Measurements from ENCODE around the gene FCN3.
A peak's percentile ranks its signal among the peaks of the same experiment; 100 is the strongest.
"Not testable (repeated sequence)": the region's sequence is repeated elsewhere in the genome, so short reads cannot be mapped to it uniquely, and the experiment has no call there.

The FCN3 gene

GRCh38 chr1:27399251-27400025 lies 24.8 kb upstream of the FCN3 start:
- DNase-seq: no peak

DNA sequence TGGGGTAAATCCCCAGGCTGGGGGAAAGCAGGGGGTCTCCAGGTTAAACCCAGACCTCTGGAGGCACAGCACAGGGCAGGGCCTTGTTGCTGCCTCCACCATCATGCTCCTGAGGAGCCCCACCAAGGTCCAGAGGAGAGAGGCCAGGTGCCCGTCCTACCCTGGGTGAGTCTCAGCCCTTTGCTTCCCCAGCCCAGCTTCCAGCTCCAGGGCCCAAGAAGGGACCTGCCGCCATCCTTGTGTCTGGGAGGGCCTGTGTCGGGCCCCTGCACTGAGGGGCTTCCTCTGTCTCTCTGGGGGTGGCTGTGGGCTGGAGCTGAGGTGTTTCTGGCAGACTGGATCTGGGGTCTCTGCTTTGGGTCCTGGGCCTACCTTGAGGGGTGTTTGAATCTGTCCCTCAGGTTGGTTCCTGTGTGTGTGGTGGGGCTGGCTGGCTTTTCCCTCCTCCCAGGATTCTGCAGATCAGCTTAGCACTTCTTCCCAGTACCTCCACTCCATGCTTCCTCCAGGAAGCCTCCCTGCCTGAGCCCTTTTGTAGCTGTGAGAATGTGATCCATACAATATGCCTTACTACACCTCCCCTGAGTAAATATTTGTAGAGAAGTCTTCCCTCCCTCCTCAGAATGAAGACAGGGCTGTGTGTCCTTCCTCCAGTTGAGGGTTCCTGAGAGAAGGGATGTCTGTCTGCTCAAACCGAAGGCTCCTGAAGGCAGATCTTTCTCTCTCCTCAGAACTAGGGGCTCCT lies 24.0 kb upstream of the FCN3 start:
- no peak for DNase-seq

DNA sequence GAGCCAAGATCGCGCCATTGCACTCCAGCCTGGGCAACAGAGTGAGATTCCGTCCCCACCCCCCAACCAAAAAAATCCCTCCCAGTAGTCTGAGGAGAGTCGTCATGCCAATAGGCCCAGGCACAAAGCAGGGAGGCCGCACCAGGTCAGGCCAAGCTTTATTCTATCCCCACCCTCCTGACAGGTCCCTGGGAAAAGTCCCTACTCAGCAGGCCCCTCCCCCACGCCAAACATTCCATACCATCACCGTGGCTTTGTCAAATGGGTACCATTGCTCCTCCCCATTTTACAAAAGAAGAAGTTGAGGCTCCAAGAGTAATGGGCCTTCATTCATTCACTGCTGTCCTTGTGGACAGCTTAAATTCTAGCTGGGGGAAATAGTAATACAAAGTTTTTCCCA lies 23.1 kb upstream of the FCN3 start:
- DNase-seq: no peak

DNA sequence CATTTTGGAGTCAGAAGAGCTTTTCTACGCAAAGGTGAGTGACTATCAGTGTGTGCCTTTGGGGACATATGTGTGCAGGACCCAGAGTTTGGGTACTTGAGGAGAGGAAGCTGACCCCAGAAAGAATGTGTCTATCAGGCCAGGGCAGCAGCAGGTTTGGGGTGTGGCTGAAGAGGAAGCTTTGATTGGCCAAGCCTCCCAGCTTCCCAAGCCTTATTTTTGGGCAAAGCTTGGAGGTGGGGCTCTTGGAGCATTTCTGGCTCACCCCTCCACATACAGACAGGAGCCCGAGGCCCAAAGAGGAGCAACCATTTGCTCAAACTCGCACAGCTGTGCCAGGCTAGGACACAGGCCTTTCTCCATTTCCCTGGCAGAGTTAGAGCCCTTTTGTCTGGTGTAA lies 22.5 kb upstream of the FCN3 start:
- DNase-seq: no peak

- peak; percentile 52 to 66 for DNase-seq
Measured at GRCh38 chr1:27395441-27396195, 21.0 kb upstream of the FCN3 start.

- DNase-seq: no peak
Measured at GRCh38 chr1:27394925-27395324, 20.3 kb upstream of the FCN3 start.

DNA sequence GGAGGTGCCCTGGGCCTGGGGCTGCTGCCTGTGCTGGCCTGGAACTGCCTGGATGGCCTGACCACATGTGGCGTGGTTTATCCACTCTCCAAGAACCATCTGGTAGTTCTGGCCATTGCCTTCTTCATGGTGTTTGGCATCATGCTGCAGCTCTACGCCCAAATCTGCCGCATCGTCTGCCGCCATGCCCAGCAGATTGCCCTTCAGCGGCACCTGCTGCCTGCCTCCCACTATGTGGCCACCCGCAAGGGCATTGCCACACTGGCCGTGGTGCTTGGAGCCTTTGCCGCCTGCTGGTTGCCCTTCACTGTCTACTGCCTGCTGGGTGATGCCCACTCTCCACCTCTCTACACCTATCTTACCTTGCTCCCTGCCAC lies 19.6 kb upstream of the FCN3 start:
- no peak for DNase-seq

DNA sequence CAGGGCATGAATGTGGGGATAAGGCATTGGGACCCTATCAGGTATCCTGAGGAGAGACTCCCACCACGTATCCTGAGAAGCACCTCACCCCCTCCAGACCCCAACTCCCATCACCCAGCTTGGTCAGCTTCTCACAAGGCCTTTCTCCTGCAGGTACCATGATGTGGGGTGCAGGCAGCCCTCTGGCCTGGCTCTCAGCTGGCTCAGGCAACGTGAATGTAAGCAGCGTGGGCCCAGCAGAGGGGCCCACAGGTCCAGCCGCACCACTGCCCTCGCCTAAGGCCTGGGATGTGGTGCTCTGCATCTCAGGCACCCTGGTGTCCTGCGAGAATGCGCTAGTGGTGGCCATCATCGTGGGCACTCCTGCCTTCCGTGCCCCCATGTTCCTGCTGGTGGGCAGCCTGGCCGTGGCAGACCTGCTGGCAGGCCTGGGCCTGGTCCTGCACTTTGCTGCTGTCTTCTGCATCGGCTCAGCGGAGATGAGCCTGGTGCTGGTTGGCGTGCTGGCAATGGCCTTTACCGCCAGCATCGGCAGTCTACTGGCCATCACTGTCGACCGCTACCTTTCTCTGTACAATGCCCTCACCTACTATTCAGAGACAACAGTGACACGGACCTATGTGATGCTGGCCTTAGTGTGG lies 19.1 kb upstream of the FCN3 start:
- no peak for DNase-seq

GRCh38 chr1:27392778-27393635 lies 18.4 kb upstream of the FCN3 start:
- no peak for DNase-seq

DNA sequence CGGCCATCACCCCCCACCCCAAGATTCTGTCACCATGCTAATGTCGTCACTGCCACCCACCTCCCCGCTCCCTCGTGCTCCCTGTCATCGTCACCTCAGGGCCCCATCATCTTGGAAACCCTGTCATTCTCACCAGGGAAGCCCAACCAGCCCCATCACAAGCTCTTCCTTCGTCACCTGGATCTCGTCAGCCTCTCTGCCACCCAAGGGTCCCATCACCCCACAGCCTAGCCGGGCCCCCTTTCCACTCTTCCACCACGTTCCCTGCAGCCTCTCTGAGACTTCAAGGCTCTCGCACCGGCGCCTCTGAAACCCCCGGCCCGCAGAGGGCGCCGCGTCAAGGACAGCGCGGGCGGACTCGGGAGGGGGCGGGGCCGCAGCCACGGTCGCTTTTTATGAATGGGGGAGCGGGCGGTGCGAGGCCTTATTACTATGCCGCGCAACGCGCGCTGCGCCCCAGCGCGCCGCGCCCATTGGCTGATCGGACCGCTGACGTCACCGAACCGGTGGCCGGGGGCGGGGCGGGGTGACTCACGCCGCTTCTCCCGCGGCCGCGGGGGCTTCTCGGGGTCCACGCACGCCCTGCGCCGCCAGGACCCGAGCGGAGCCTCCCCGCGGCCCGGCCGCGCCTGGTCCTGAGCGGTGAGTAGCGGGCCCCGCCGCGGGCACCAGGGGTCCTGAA lies 17.6 kb upstream of the FCN3 start, which contains the start of gene GPR3:
Gene GPR3 (plus strand): TSS at position 527 of the 682 bp plus-strand sequence. CDS start 1,177 bp downstream, outside the sequence.
- peak; percentile 72 to 82 for DNase-seq

- DNase-seq: no peak
Measured at GRCh38 chr1:27391511-27392095, 17.0 kb upstream of the FCN3 start.

- DNase-seq: peak in 1 of 2 donors; percentile 40
Measured at GRCh38 chr1:27388337-27389005, 13.8 kb upstream of the FCN3 start.

DNA sequence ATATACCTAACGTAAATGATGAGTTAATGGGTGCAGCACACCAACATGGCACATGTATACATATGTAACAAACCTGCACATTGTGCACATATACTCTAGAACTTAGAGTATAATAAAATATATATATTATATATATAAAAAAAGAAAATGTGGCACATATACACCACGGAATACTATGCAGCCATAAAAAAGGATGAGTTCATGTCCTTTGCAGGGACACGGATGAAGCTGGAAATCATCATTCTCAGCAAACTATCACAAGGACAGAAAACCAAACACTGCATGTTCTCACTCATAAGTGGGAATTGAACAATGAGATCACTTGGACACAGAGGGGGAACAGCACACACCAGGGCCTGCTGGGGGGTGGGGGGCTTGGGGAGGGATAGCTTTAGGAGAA lies 10.2 kb upstream of the FCN3 start:
- not testable (repeated sequence) for DNase-seq

GRCh38 chr1:27383661-27384060 lies 9.0 kb upstream of the FCN3 start:
- DNase-seq: no peak

- no peak for DNase-seq
Measured at GRCh38 chr1:27383039-27383605, 8.5 kb upstream of the FCN3 start, which contains the start of gene CD164L2. Gene CD164L2 (minus strand): TSS chr1:27383333. CDS start chr1:27383239, 94 bp downstream.

DNA sequence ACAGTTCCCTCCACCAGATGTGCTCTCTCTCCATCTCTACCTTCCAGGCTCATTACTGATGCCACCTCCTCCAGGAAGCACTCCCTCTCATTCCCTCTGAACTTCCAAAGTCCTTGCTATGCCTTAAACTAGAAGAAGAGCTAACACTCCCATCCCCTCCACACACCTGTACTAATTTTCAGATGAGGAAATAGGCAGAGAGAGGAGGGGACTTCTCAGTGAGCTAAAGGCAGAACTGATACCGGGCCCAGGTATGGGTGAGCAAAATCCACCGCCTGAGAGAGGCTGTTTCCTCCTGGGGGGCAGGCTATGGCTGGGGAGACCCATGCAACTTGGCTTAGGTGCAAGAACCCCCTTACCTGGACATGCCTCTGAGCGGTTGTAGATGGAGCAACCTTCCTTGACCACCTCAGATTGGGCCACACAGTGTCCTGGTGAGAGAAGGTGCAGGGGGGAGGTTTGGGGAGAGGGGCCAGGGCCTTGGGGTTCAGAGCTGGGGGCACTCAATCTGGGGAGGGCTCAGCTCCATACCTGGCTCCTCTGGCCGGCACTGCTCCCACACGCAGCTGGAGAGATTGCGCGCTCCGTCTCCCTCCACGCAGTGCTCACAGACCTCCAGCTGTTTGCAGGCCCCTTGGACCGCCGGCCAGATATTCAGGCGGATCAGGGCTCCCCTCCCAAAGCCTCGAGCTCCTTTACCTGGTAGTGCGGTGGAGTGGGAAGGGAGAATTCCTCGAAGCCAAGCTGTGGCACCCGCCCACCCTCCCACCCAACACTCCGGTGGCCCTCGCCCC lies 7.5 kb upstream of the FCN3 start:
- no peak for DNase-seq

GRCh38 chr1:27380766-27381733 lies 6.4 kb upstream of the FCN3 start:
- no peak for DNase-seq

DNA sequence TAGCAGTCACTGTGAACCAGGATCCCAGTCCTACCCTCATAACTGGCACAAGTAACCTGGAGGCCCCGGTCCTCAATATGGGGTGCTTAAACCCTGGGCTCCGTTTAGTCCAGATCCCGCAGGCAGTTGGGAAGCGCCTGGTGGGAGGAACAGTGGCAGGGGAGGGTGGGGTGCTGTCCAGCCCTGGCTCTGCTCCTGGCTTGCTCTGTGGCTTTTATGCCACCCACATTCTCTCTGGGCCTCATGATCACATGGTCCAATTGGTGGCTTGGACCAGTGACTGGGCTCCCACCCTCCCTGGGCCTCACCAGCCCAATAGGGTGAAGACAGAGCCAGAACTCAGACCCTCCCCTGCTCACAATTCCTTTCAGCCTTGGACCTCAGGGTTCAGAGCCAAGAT lies 5.6 kb upstream of the FCN3 start:
- DNase-seq: no peak
